Naive thymus-derived CD4-positive, alpha-beta T cell (primary cell): ENCODE results near the gene PSTPIP1. TPM values are rescaled to one million over a fixed set of nuclear protein-coding genes. Genes with fewer than 3 reads are reported as not detected.

Source experiments
- ATAC-seq: fragments of 150-1000 bp; cut with Tn5 transposase; 2 replicates; pipeline ENCODE4 v1.10.0; 2021; ENCODE audit warnings: mild to moderate bottlenecking, moderate library complexity
- CTCF ChIA-PET: fragments of 350-600 bp; sonication (Branson Sonifier 250); formaldehyde crosslinking; loops from one replicate; lab custom pipeline; 2021; ENCODE audit warnings: antibody characterized with exemption; lab: Charles Lee
- POLR2A ChIA-PET: fragments of 350-600 bp; sonication (Branson Sonifier 250); formaldehyde crosslinking; loops from one replicate; lab custom pipeline; 2021; ENCODE audit warnings: antibody characterized with exemption, inconsistent platforms; lab: Charles Lee
- DNase-seq, 9 donors: peaks; one replicate each; pipeline versions ENCODE4 v3.0.0 to v3.0.0-alpha.2; 2020 to 2022; ENCODE audit warnings: mixed read lengths in 1 of 9
- H3K27ac ChIP-seq: one replicate; pipeline ENCODE4 v1.7.0; 2013; ENCODE audit warnings: mild to moderate bottlenecking, low read depth, low read length, moderate library complexity
- H3K27me3 ChIP-seq, 2 donors: one replicate each; pipeline ENCODE4 v1.7.0; 2013; ENCODE audit warnings: low read length in 2 of 2, mild to moderate bottlenecking in 2 of 2, moderate library complexity in 2 of 2; ENCODE audit not compliant: control insufficient read depth in 2 of 2, insufficient read depth in 2 of 2
- H3K36me3 ChIP-seq, 3 experiments: 1 replicate in 2 of 3; 2 replicates in 1 of 3; pipeline ENCODE4 v1.7.0; 2013; ENCODE audit warnings: low read length in 3 of 3, mild to moderate bottlenecking in 3 of 3, moderate library complexity in 1 of 3; ENCODE audit not compliant: insufficient read depth in 3 of 3, control insufficient read depth in 2 of 3
- H3K4me1 ChIP-seq, 2 donors: one replicate each; pipeline ENCODE4 v1.7.0; 2013; ENCODE audit warnings: low read length in 2 of 2, mild to moderate bottlenecking in 2 of 2, moderate library complexity in 1 of 2; ENCODE audit not compliant: control insufficient read depth in 2 of 2, insufficient read depth in 2 of 2
- H3K4me3 ChIP-seq: 2 replicates; pipeline ENCODE4 v1.7.0; 2013; ENCODE audit warnings: mild to moderate bottlenecking, low read length
- H3K9me3 ChIP-seq, 3 experiments: 1 replicate in 2 of 3; 2 replicates in 1 of 3; pipeline ENCODE4 v1.7.0; 2013; ENCODE audit warnings: low read length in 3 of 3; ENCODE audit not compliant: control insufficient read depth in 2 of 3
- H3K27ac Mint-ChIP-seq, 9 donors: one replicate each; pipeline ENCODE4 v1.8.0; 2020 to 2022; ENCODE audit warnings: mixed read lengths in 9 of 9, mild to moderate bottlenecking in 8 of 9, moderate library complexity in 5 of 9, inconsistent platforms in 2 of 9
- H3K27me3 Mint-ChIP-seq, 5 donors: one replicate each; pipeline ENCODE4 v1.8.0; 2021 to 2022; ENCODE audit warnings: mixed read lengths in 5 of 5, mild to moderate bottlenecking in 1 of 5
- H3K36me3 Mint-ChIP-seq, 5 donors: one replicate each; pipeline ENCODE4 v1.8.0; 2020 to 2022; ENCODE audit warnings: mixed read lengths in 5 of 5, mild to moderate bottlenecking in 3 of 5, inconsistent platforms in 1 of 5
- H3K4me1 Mint-ChIP-seq, 7 donors: one replicate each; pipeline ENCODE4 v1.8.0; 2020 to 2022; ENCODE audit warnings: mixed read lengths in 7 of 7, mild to moderate bottlenecking in 3 of 7, inconsistent platforms in 1 of 7
- H3K4me3 Mint-ChIP-seq, 10 donors: one replicate each; pipeline ENCODE4 v1.8.0; 2020 to 2022; ENCODE audit warnings: mild to moderate bottlenecking in 10 of 10, mixed read lengths in 10 of 10, moderate library complexity in 6 of 10, inconsistent platforms in 2 of 10
- H3K9me3 Mint-ChIP-seq, 11 donors: one replicate each; pipeline ENCODE4 v1.8.0; 2020 to 2022; ENCODE audit warnings: mixed read lengths in 11 of 11, mild to moderate bottlenecking in 4 of 11, inconsistent platforms in 1 of 11, moderate library complexity in 1 of 11
- intact Hi-C, 2 donors: fragments of 100-400 bp; cut with micrococcal nuclease; formaldehyde crosslinking; loops; one replicate each; pipeline ENCODE4 v1.15.1; 2023
- polyA plus RNA-seq, 2 donors: library from polyadenylated mRNA; unstranded; fragments of 300-500 nt; fragmentation: Illumina TruSeq; gene quantifications; one replicate each; pipeline ENCODE4 v1.2.3, GENCODE V29; 2021
- total RNA-seq, 6 experiments: library from RNA in 5 of 6; stranded (reverse) in 5 of 6; gene quantifications; 1 replicate in 5 of 6; 2 replicates in 1 of 6; pipeline ENCODE4 v1.2.3 and lab custom pipeline; 2021 to 2026

Gene PSTPIP1
- total and polyA plus RNA-seq, 7 experiments from 2014 or later: 29.1 to 182 (median 145) TPM

- Histone ChIP-seq H3K27ac (peak overlapping the region; percentile 74), H3K36me3 (peaks cover 0 to 63% (median 3%) of the 10 kb centered on the region in 3 experiments), H3K4me1 (peaks cover 43 to 85% of the 10 kb centered on the region in 2 donors), H3K27me3 (no peaks in the 10 kb centered on the region), H3K9me3 (no peaks in the 10 kb centered on the region), H3K4me3 (no peak overlapping the region)
- H3K27me3 Mint-ChIP-seq: no peaks in the 10 kb centered on the region
- CTCF ChIA-PET: no interaction called here
- DNase-seq (no peak), ATAC-seq (no peak)
- no peaks in the 10 kb centered on the region for H3K9me3 Mint-ChIP-seq
- intact Hi-C loops: loop anchor here (1.0 to 5.0 kb wide), 4 partner anchors 26 to 119 kb away; partner anchors contain the start of genes PSTPIP1 (in 1 of the 2) and RCN2 (in 1 of the 2)
- H3K4me3 Mint-ChIP-seq: peak overlapping the region in 6 of 10 donors; percentile 19 to 86 (median 66)
- peak overlapping the region; percentile 93 to 99 (median 96) for H3K27ac Mint-ChIP-seq
- POLR2A ChIA-PET: interaction anchor here (0.7 to 5.0 kb wide), 3 partner anchors 15 to 48 kb away, joined by 3 to 81 read pairs (median 4); partner anchors contain the start of gene PSTPIP1
- H3K36me3 Mint-ChIP-seq: peaks cover 0 to 32% (median 5%) of the 10 kb centered on the region in 5 donors
- peaks cover 40 to 84% (median 54%) of the 10 kb centered on the region in 7 donors for H3K4me1 Mint-ChIP-seq
Measured at GRCh38 chr15:77021088-77021481, 26.2 kb downstream of the PSTPIP1 start.

- Mint-ChIP-seq H3K27me3 (no peaks in the 10 kb centered on the region), H3K4me3 (peak overlapping the region; percentile 42 to 86 (median 70)), H3K9me3 (no peaks in the 10 kb centered on the region), H3K36me3 (peaks cover 0 to 35% (median 5%) of the 10 kb centered on the region in 5 donors), H3K4me1 (peaks cover 41 to 81% (median 54%) of the 10 kb centered on the region in 7 donors), H3K27ac (peak overlapping the region; percentile 93 to 99 (median 96))
- peak; percentile 74 for ATAC-seq
- POLR2A ChIA-PET: interaction anchor here (0.6 to 5.0 kb wide), 6 partner anchors 9 to 475 kb away, joined by 3 to 81 read pairs (median 3); partner anchors contain the start of genes PSTPIP1 and RCN2
- Histone ChIP-seq H3K4me3 (peak overlapping the region; percentile 20), H3K36me3 (peaks cover 0 to 71% (median 11%) of the 10 kb centered on the region in 3 experiments), H3K4me1 (peaks cover 40 to 77% of the 10 kb centered on the region in 2 donors), H3K27me3 (no peaks in the 10 kb centered on the region), H3K9me3 (no peaks in the 10 kb centered on the region), H3K27ac (peak overlapping the region; percentile 74)
- peak in 8 of 9 donors; percentile 53 to 64 (median 60) for DNase-seq
- CTCF ChIA-PET: interaction anchor here (0.9 to 2.6 kb wide), 5 partner anchors 9 to 1416 kb away, joined by 3 to 11 read pairs (median 3); no protein-coding TSS in a partner anchor
- intact Hi-C loops: loop anchor here (1.0 to 5.0 kb wide), 10 partner anchors 9 to 120 kb away; partner anchors contain the start of genes PSTPIP1 (in 1 of the 2), RCN2 (in 1 of the 2) and TSPAN3 (in 1 of the 2)
Measured at GRCh38 chr15:77021803-77022381, 27.0 kb downstream of the PSTPIP1 start.

DNA sequence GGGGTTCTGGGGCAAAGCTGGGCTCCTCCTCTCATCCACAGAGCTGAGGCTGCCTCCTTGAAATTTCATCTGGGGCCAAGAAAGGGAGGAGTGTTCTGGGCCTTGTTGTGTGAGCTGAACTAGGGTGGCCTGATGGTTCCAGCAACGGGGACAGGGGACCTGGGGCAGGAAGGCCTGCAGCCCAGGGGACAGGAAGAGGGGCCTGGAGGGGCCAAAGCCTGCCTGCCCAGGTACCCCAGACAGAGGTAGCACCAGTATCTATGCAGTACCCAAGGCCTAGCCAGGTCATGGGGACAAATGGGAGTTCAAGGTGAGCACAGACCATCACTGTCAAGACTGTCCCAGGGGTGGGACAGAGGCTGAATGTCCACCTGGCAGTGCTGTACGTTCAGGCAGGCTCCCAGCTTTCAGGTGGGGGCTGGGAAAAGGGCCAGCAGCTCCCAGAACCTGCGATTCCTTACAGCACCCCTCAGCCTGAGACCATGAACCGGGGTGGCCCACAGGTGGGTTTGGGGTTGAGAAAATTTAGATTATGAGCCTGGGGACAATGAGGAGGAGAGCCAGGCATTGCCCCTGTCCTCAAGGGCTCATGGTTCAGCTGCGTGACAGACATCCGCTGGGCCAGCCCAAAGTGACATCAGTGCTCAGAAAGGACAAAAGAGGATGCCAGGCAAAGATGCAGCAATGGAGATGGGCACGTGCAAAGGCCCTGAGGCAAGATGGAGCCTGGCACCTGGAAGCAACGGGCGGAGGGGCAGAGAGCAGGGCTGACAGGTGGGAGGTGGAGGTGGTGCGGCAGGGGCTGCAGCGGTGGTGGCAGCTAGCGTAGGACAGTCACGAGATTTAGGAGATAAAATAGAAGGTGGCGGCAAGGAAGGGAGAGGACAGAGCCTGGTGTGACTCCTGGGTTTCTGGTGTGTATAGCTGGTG lies 28.0 kb downstream of the PSTPIP1 start:
- Mint-ChIP-seq H3K36me3 (peaks cover 0 to 39% (median 5%) of the 10 kb centered on the region in 5 donors), H3K4me1 (peaks cover 43 to 75% (median 54%) of the 10 kb centered on the region in 7 donors), H3K27me3 (no peaks in the 10 kb centered on the region), H3K9me3 (no peaks in the 10 kb centered on the region), H3K27ac (peak overlapping the region; percentile 93 to 99 (median 96)), H3K4me3 (peak overlapping the region in 9 of 10 donors; percentile 10 to 86 (median 67))
- Histone ChIP-seq H3K36me3 (peaks cover 4 to 72% (median 12%) of the 10 kb centered on the region in 3 experiments), H3K4me3 (no peak overlapping the region), H3K27me3 (no peaks in the 10 kb centered on the region), H3K4me1 (peaks cover 33 to 67% of the 10 kb centered on the region in 2 donors), H3K9me3 (no peaks in the 10 kb centered on the region), H3K27ac (peak overlapping the region; percentile 74)
- DNase-seq: no peak
- no peak for ATAC-seq
- ChIA-PET CTCF (interaction anchor here (0.5 to 2.6 kb wide), 17 partner anchors 10 to 1415 kb away, joined by 3 to 11 read pairs (median 3); partner anchors contain the start of gene PSTPIP1), POLR2A (interaction anchor here (0.6 to 5.0 kb wide), 5 partner anchors 9 to 474 kb away, joined by 3 to 81 read pairs (median 4); partner anchors contain the start of genes PSTPIP1 and RCN2)
- intact Hi-C loops: loop anchor here (1.0 to 5.0 kb wide), 9 partner anchors 10 to 121 kb away; partner anchors contain the start of genes RCN2 (in 1 of the 2) and TSPAN3 (in 1 of the 2)

- Mint-ChIP-seq H3K4me1 (peaks cover 36 to 66% (median 49%) of the 10 kb centered on the region in 7 donors), H3K36me3 (peaks cover 0 to 40% (median 5%) of the 10 kb centered on the region in 5 donors), H3K27me3 (no peaks in the 10 kb centered on the region), H3K4me3 (peak overlapping the region in 6 of 10 donors; percentile 6 to 51 (median 20)), H3K9me3 (no peaks in the 10 kb centered on the region), H3K27ac (peak overlapping the region; percentile 79 to 99 (median 96))
- H3K27ac ChIP-seq: peak overlapping the region; percentile 50
- no peak for ATAC-seq
- ChIA-PET POLR2A (interaction anchor here (1.1 to 5.0 kb wide), 3 partner anchors 10 to 89 kb away, joined by 4 to 81 read pairs (median 5); partner anchors contain the start of gene PSTPIP1), CTCF (interaction anchor here (0.5 to 2.6 kb wide), 16 partner anchors 10 to 1091 kb away, joined by 3 to 11 read pairs (median 4); partner anchors contain the start of gene PSTPIP1)
- no peaks in the 10 kb centered on the region for H3K9me3 ChIP-seq
- no peaks in the 10 kb centered on the region for H3K27me3 ChIP-seq
- intact Hi-C loops: loop anchor here (1.0 to 5.0 kb wide), 8 partner anchors 27 to 121 kb away; partner anchors contain the start of genes RCN2 (in 1 of the 2) and TSPAN3 (in 1 of the 2)
- H3K4me3 ChIP-seq: no peak overlapping the region
- peak in 1 of 9 donors; percentile 5 for DNase-seq
- peaks cover 30 to 59% of the 10 kb centered on the region in 2 donors for H3K4me1 ChIP-seq
- H3K36me3 ChIP-seq: peaks cover 4 to 72% (median 12%) of the 10 kb centered on the region in 3 experiments
Measured at GRCh38 chr15:77023576-77024272, 28.8 kb downstream of the PSTPIP1 start.

DNA sequence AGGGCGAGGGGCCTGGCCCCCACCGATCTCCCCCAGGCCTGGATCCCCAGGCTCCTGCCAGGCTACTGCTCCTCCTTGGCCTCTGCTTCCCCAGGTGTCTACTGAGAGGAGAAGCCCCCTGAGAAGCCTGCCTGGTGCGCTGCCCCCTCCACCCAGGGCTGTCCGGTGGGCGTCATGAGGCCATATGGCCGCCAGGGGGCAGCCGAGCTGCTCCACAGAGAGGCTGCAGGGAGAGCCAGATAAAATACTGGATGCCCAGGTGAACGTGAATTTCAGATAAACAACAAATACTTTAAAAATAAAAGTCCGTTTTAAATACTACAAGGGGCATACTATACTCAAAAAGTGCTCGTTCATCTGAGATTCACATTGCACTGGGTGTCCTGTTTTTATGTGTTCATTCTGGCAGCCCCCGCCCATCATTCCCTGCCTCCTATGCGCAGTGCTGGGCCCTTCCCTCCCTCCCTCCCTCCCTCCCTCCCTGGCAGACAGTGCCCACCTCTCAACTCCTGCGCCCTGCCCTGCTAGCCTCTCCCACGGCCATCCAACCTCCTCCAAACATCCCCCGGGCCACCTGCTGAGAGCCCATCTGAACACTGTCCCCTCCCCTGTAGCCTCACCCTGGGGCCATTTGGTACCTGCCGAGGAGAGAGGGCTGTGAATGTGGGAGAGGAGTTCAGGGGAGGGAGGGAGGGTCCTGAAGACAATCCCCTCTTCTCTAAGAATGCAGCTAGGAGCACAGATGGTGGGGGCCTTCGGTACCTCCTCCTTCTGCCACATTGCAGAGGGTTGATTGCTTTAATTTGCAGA lies 29.6 kb downstream of the PSTPIP1 start:
- Mint-ChIP-seq H3K27me3 (no peaks in the 10 kb centered on the region), H3K9me3 (no peaks in the 10 kb centered on the region), H3K36me3 (peaks cover 0 to 41% (median 5%) of the 10 kb centered on the region in 5 donors), H3K4me3 (peak overlapping the region in 2 of 10 donors; percentile 19 to 21), H3K27ac (peak overlapping the region in 8 of 9 donors; percentile 36 to 99 (median 86)), H3K4me1 (peaks cover 33 to 59% (median 44%) of the 10 kb centered on the region in 7 donors)
- intact Hi-C loops: loop anchor here (1.0 to 5.0 kb wide), 4 partner anchors 37 to 122 kb away; partner anchors contain the start of gene RCN2 (in 1 of the 2)
- ChIA-PET POLR2A (interaction anchor here (1.1 to 5.0 kb wide), 3 partner anchors 11 to 89 kb away, joined by 4 to 81 read pairs (median 5); partner anchors contain the start of gene PSTPIP1), CTCF (interaction anchor here (0.8 to 2.5 kb wide), 10 partner anchors 11 to 90 kb away, joined by 3 to 7 read pairs (median 4); no protein-coding TSS in a partner anchor)
- Histone ChIP-seq H3K36me3 (peaks cover 4 to 72% (median 17%) of the 10 kb centered on the region in 3 experiments), H3K27ac (peak overlapping the region; percentile 50), H3K9me3 (no peaks in the 10 kb centered on the region), H3K27me3 (no peaks in the 10 kb centered on the region), H3K4me1 (peaks cover 30 to 51% of the 10 kb centered on the region in 2 donors), H3K4me3 (no peak overlapping the region)
- ATAC-seq (peak; percentile 64), DNase-seq (peak; percentile 35 to 74 (median 61))
